Fibroblast of lung (primary cell): ENCODE results near the gene LDLRAD3. TPM values are rescaled to one million over a fixed set of nuclear protein-coding genes. Genes with fewer than 3 reads are reported as not detected.

Experiments
- DNase-seq, 2 donors: peaks; one replicate each; pipeline versions ENCODE4 v3.0.0 to v3.0.0-alpha.2; 2010; ENCODE audit warnings: low read depth in 2 of 2
- H2AFZ ChIP-seq: 2 replicates; pipeline ENCODE4 v1.5.1; 2012; ENCODE audit warnings: low read length, control low read depth, inconsistent platforms
- H3K27ac ChIP-seq: 2 replicates; pipeline ENCODE4 v1.5.1; 2011; ENCODE audit warnings: low read length, control low read depth; ENCODE audit not compliant: insufficient read depth
- H3K27me3 ChIP-seq: 2 replicates; pipeline ENCODE4 v1.5.1; 2011; ENCODE audit warnings: mild to moderate bottlenecking, low read length; ENCODE audit not compliant: control insufficient read depth, insufficient read depth
- H3K36me3 ChIP-seq: 2 replicates; pipeline ENCODE4 v1.5.1; 2011; ENCODE audit warnings: low read length; ENCODE audit not compliant: control insufficient read depth, insufficient read depth
- H3K4me1 ChIP-seq: 2 replicates; pipeline ENCODE4 v1.5.1; 2011; ENCODE audit warnings: low read length; ENCODE audit not compliant: control insufficient read depth, insufficient read depth; ENCODE audit errors: extremely low read depth
- H3K4me2 ChIP-seq: 2 replicates; pipeline ENCODE4 v1.5.1; 2011; ENCODE audit warnings: low read length, control low read depth; ENCODE audit not compliant: insufficient read depth; ENCODE audit errors: extremely low read depth
- H3K4me3 ChIP-seq, 4 experiments: fragments of 200-600 bp in 1 of 4; sonication (generic) in 1 of 4; replicated peaks in 1 of 4; 2 replicates each; pipeline ENCODE4 v1.5.1; 2011 to 2016; ENCODE audit warnings: low read length in 4 of 4, low read depth in 3 of 4, mild to moderate bottlenecking in 3 of 4, control low read depth in 2 of 4, inconsistent platforms in 1 of 4, mixed read lengths in 1 of 4; ENCODE audit not compliant: insufficient read depth in 1 of 4; ENCODE audit errors: control extremely low read depth in 1 of 4
- H3K79me2 ChIP-seq: 2 replicates; pipeline ENCODE4 v1.5.1; 2012; ENCODE audit warnings: mild to moderate bottlenecking, low read length, inconsistent platforms; ENCODE audit not compliant: control insufficient read depth, insufficient read depth
- H3K9ac ChIP-seq: 2 replicates; pipeline ENCODE4 v1.5.1; 2011; ENCODE audit warnings: mild to moderate bottlenecking, low read length, control low read depth; ENCODE audit not compliant: insufficient read depth
- H3K9me3 ChIP-seq: 2 replicates; pipeline ENCODE4 v1.5.1; 2012; ENCODE audit warnings: low read depth, low read length; ENCODE audit not compliant: control insufficient read depth, insufficient read depth
- H4K20me1 ChIP-seq: 2 replicates; pipeline ENCODE4 v1.5.1; 2011; ENCODE audit warnings: low read length; ENCODE audit not compliant: control insufficient read depth, insufficient read depth; ENCODE audit errors: extremely low read depth
- EZH2 ChIP-seq: IDR thresholded peaks from 2 replicates; pipeline ENCODE4 v1.5.1; 2012; ENCODE audit warnings: low read length, control low read depth, mild to moderate bottlenecking; ENCODE audit errors: missing control alignments
- polyA plus RNA-seq, 2 donors: library from polyadenylated mRNA; depleted of rRNA in 1 of 2; stranded (reverse) in 1 of 2; unstranded in 1 of 2; fragments of >200 nt; gene quantifications; 2 replicates each; pipeline ENCODE4 v1.2.1, GENCODE V29; 2011 to 2012; ENCODE audit warnings: missing spikeins in 1 of 2
- total RNA-seq: library from RNA; depleted of rRNA; stranded (reverse); fragments of >200 nt; gene quantifications from 2 replicates; pipeline ENCODE4 v1.2.1, GENCODE V29; 2014
- TF ChIP-seq, protein P1 (sequence below), 2 donors: IDR thresholded peaks in 1 of 2; conservative IDR thresholded peaks in 1 of 2; 1 replicate in 1 of 2; 2 replicates in 1 of 2; pipeline ENCODE4 v1.5.1; 2011 to 2012; ENCODE audit warnings: low read length in 2 of 2, control low read depth in 1 of 2, inconsistent platforms in 1 of 2, low read depth in 1 of 2, mild to moderate bottlenecking in 1 of 2

The LDLRAD3 gene
- total and polyA plus RNA-seq, 2 donors (not counting 1 experiment from before 2014, with no cell fraction given) = 3.8 to 7.8 TPM

GRCh38 chr11:36102868-36103267 is 159.0 kb downstream of the LDLRAD3 start:
- H3K27ac ChIP-seq = no peak overlapping the region
- DNase-seq = no peak
- H3K9ac ChIP-seq = no peak overlapping the region
- H3K4me1 ChIP-seq = no peaks in the 10 kb centered on the region
- TF ChIP-seq, protein P1, sequence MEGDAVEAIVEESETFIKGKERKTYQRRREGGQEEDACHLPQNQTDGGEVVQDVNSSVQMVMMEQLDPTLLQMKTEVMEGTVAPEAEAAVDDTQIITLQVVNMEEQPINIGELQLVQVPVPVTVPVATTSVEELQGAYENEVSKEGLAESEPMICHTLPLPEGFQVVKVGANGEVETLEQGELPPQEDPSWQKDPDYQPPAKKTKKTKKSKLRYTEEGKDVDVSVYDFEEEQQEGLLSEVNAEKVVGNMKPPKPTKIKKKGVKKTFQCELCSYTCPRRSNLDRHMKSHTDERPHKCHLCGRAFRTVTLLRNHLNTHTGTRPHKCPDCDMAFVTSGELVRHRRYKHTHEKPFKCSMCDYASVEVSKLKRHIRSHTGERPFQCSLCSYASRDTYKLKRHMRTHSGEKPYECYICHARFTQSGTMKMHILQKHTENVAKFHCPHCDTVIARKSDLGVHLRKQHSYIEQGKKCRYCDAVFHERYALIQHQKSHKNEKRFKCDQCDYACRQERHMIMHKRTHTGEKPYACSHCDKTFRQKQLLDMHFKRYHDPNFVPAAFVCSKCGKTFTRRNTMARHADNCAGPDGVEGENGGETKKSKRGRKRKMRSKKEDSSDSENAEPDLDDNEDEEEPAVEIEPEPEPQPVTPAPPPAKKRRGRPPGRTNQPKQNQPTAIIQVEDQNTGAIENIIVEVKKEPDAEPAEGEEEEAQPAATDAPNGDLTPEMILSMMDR (conservative IDR thresholded peaks at IDR 0.05 in 1 of 2, IDR thresholded peaks at IDR 0.05 in 1 of 2; ENCODE audit: low read depth in 1 of 2, low read length in 2 of 2) = no peak
- no peak for TF ChIP-seq EZH2
- no peaks in the 10 kb centered on the region for H4K20me1 ChIP-seq
- H2AFZ ChIP-seq = no peak overlapping the region
- H3K9me3 ChIP-seq = no peaks in the 10 kb centered on the region
- no peaks in the 10 kb centered on the region for H3K27me3 ChIP-seq
- H3K79me2 ChIP-seq = no peaks in the 10 kb centered on the region
- no peak overlapping the region for H3K4me3 ChIP-seq
- H3K4me2 ChIP-seq = no peak overlapping the region
- H3K36me3 ChIP-seq = no peaks in the 10 kb centered on the region

- no peak overlapping the region for H2AFZ ChIP-seq
- H3K79me2 ChIP-seq = no peaks in the 10 kb centered on the region
- no peak overlapping the region for H3K4me3 ChIP-seq
- no peak for DNase-seq
- no peaks in the 10 kb centered on the region for H4K20me1 ChIP-seq
- no peaks in the 10 kb centered on the region for H3K27me3 ChIP-seq
- H3K36me3 ChIP-seq = no peaks in the 10 kb centered on the region
- no peak overlapping the region for H3K4me2 ChIP-seq
- H3K27ac ChIP-seq = no peak overlapping the region
- no peak overlapping the region for H3K9ac ChIP-seq
- no peak for TF ChIP-seq EZH2
- TF ChIP-seq, protein P1 (conservative IDR thresholded peaks at IDR 0.05 in 1 of 2, IDR thresholded peaks at IDR 0.05 in 1 of 2; ENCODE audit: low read depth in 1 of 2, low read length in 2 of 2) = no peak
- no peaks in the 10 kb centered on the region for H3K9me3 ChIP-seq
- H3K4me1 ChIP-seq = no peaks in the 10 kb centered on the region
Observed at GRCh38 chr11:36103933-36104530, 160.2 kb downstream of the LDLRAD3 start.

GRCh38 chr11:36104660-36104992 is 160.8 kb downstream of the LDLRAD3 start:
- Histone ChIP-seq H2AFZ (no peak overlapping the region), H3K4me1 (no peaks in the 10 kb centered on the region), H4K20me1 (no peaks in the 10 kb centered on the region), H3K27ac (no peak overlapping the region), H3K4me2 (no peak overlapping the region), H3K36me3 (no peaks in the 10 kb centered on the region), H3K27me3 (no peaks in the 10 kb centered on the region), H3K9ac (no peak overlapping the region), H3K9me3 (no peaks in the 10 kb centered on the region), H3K79me2 (no peaks in the 10 kb centered on the region), H3K4me3 (no peak overlapping the region)
- TF ChIP-seq, protein P1 (conservative IDR thresholded peaks at IDR 0.05 in 1 of 2, IDR thresholded peaks at IDR 0.05 in 1 of 2; ENCODE audit: low read depth in 1 of 2, low read length in 2 of 2) = no peak
- no peak for TF ChIP-seq EZH2
- no peak for DNase-seq
